H1 (cell line): ENCODE measurements around the gene TTC21A. TPM values are rescaled to one million over a fixed set of nuclear protein-coding genes. Genes with fewer than 3 reads are reported as not detected.

Experiments used
- CTCF ChIA-PET: fragments of 300-600 bp; sonication (Branson Sonifier 250); formaldehyde crosslinking; loops from one replicate; lab custom pipeline; 2021; ENCODE audit not compliant: partially characterized antibody; lab: Charles Lee
- POLR2A ChIA-PET: fragments of 300-600 bp; sonication (Branson Sonifier 250); formaldehyde crosslinking; loops from one replicate; lab custom pipeline; 2021; ENCODE audit warnings: inconsistent platforms; ENCODE audit not compliant: partially characterized antibody; lab: Charles Lee
- DNase-seq, 2 experiments: peaks; one replicate each; pipeline versions ENCODE4 v3.0.0 to v3.0.0-alpha.2; 2010 to 2022; ENCODE audit warnings: low spot score in 2 of 2, low read depth in 1 of 2, mixed read lengths in 1 of 2
- FAIRE-seq: peaks from 2 replicates; lab custom pipeline; 2011; peaks lifted over from hg19 to GRCh38; lab: Jason Lieb, UNC
- H2AFZ ChIP-seq: 2 replicates; pipeline ENCODE4 v1.8.1; 2012; ENCODE audit warnings: low read length, inconsistent platforms
- H2AK5ac ChIP-seq: 2 replicates; pipeline ENCODE4 v1.6.1; 2013; ENCODE audit warnings: low read depth, low read length
- H2BK120ac ChIP-seq: replicated peaks from 2 replicates; pipeline ENCODE3; 2013; ENCODE audit warnings: low read depth, low read length, inconsistent platforms
- H2BK12ac ChIP-seq: 2 replicates; pipeline ENCODE4 v1.6.1; 2013; ENCODE audit warnings: low read depth, low read length
- H2BK15ac ChIP-seq: 2 replicates; pipeline ENCODE4 v1.6.1; 2013; ENCODE audit warnings: low read length
- H2BK20ac ChIP-seq: 2 replicates; pipeline ENCODE4 v1.6.1; 2013; ENCODE audit warnings: low read length
- H2BK5ac ChIP-seq: 2 replicates; pipeline ENCODE4 v1.6.1; 2013; ENCODE audit warnings: low read depth, low read length
- H3K14ac ChIP-seq: 2 replicates; pipeline ENCODE4 v1.6.1; 2013; ENCODE audit warnings: inconsistent platforms; ENCODE audit not compliant: insufficient read length
- H3K18ac ChIP-seq: 2 replicates; pipeline ENCODE4 v1.6.1; 2013; ENCODE audit warnings: low read length; ENCODE audit errors: extremely low read depth
- H3K23ac ChIP-seq: 2 replicates; pipeline ENCODE4 v1.6.1; 2013; ENCODE audit warnings: inconsistent platforms; ENCODE audit not compliant: insufficient read length
- H3K23me2 ChIP-seq: 2 replicates; pipeline ENCODE4 v1.6.1; 2013; ENCODE audit warnings: low read depth, low read length
- H3K27ac ChIP-seq: 2 replicates; pipeline ENCODE4 v1.6.1; 2011; ENCODE audit warnings: low read depth, low read length, inconsistent platforms
- H3K27me3 ChIP-seq, 4 experiments: replicated peaks in 1 of 4; 1 replicate in 1 of 4; 2 replicates in 3 of 4; pipeline versions ENCODE4 v1.6.1 to v1.8.1; 2011 to 2013; ENCODE audit warnings: low read length in 3 of 4, mild to moderate bottlenecking in 3 of 4, inconsistent platforms in 2 of 4, mixed read lengths in 2 of 4, moderate library complexity in 1 of 4; ENCODE audit not compliant: control insufficient read depth in 3 of 4, insufficient read depth in 3 of 4; ENCODE audit errors: extremely low read depth in 1 of 4
- H3K36me3 ChIP-seq, 4 experiments: 2 replicates each; pipeline versions ENCODE4 v1.6.1 to v1.8.1; 2011 to 2013; ENCODE audit warnings: mild to moderate bottlenecking in 4 of 4, low read length in 3 of 4, moderate library complexity in 2 of 4, control low read depth in 1 of 4, inconsistent platforms in 1 of 4; ENCODE audit not compliant: insufficient read depth in 4 of 4, control insufficient read depth in 2 of 4
- H3K4ac ChIP-seq: replicated peaks from 2 replicates; pipeline ENCODE3; 2013; ENCODE audit warnings: low read length, low read depth, mixed read lengths, inconsistent platforms; ENCODE audit not compliant: insufficient read length
- H3K4me1 ChIP-seq, 4 experiments: replicated peaks in 1 of 4; 1 replicate in 1 of 4; 2 replicates in 3 of 4; pipeline versions ENCODE4 v1.6.1 to v1.8.1; 2011 to 2013; ENCODE audit warnings: low read length in 3 of 4, inconsistent platforms in 2 of 4, mixed read lengths in 1 of 4; ENCODE audit not compliant: insufficient read depth in 4 of 4, control insufficient read depth in 3 of 4
- H3K4me2 ChIP-seq, 2 experiments: 2 replicates each; pipeline versions ENCODE4 v1.6.1 to v1.8.1; 2011 to 2013; ENCODE audit warnings: low read depth in 2 of 2, low read length in 2 of 2, control low read depth in 1 of 2, inconsistent platforms in 1 of 2, mild to moderate bottlenecking in 1 of 2; ENCODE audit not compliant: insufficient read depth in 1 of 2
- H3K4me3 ChIP-seq, 4 experiments: fragments of 200-600, 300-600 bp in 1 of 4; sonication (generic), shearing (Covaris generic), sonication (Bioruptor Twin) in 1 of 4; 2 replicates each; pipeline versions ENCODE4 v1.5.1 to v1.8.1; 2011 to 2016; ENCODE audit warnings: low read length in 4 of 4, low read depth in 3 of 4, control low read depth in 2 of 4, inconsistent platforms in 2 of 4, mild to moderate bottlenecking in 2 of 4, mixed read lengths in 1 of 4, moderate library complexity in 1 of 4; ENCODE audit not compliant: insufficient read depth in 2 of 4; ENCODE audit errors: extremely low read depth in 1 of 4
- H3K56ac ChIP-seq: replicated peaks from 2 replicates; pipeline ENCODE3; 2013; ENCODE audit warnings: low read depth, mild to moderate bottlenecking, mixed read lengths, low read length, inconsistent platforms; ENCODE audit not compliant: insufficient read length
- H3K79me1 ChIP-seq: 2 replicates; pipeline ENCODE4 v1.6.1; 2013; ENCODE audit warnings: low read depth, low read length, control low read depth
- H3K79me2 ChIP-seq, 2 experiments: 2 replicates each; pipeline versions ENCODE4 v1.6.1 to v1.8.1; 2012 to 2013; ENCODE audit warnings: low read length in 2 of 2, mild to moderate bottlenecking in 2 of 2, inconsistent platforms in 1 of 2; ENCODE audit not compliant: insufficient read depth in 2 of 2, control insufficient read depth in 1 of 2
- H3K9ac ChIP-seq, 4 experiments: replicated peaks in 1 of 4; 1 replicate in 1 of 4; 2 replicates in 3 of 4; pipeline versions ENCODE4 v1.6.1 to v1.8.1; 2011 to 2013; ENCODE audit warnings: low read depth in 3 of 4, low read length in 3 of 4, control low read depth in 2 of 4, mild to moderate bottlenecking in 2 of 4, moderate library complexity in 2 of 4, inconsistent platforms in 1 of 4; ENCODE audit errors: extremely low read depth in 1 of 4
- H3K9me3 ChIP-seq, 2 experiments: 2 replicates each; pipeline versions ENCODE4 v1.6.1 to v1.8.1; 2012 to 2013; ENCODE audit warnings: mild to moderate bottlenecking in 2 of 2, moderate library complexity in 2 of 2, control low read depth in 1 of 2, inconsistent platforms in 1 of 2, low read depth in 1 of 2, low read length in 1 of 2, mixed read lengths in 1 of 2; ENCODE audit not compliant: insufficient read depth in 2 of 2
- H4K20me1 ChIP-seq, 2 experiments: replicated peaks in 1 of 2; 2 replicates each; pipeline versions ENCODE3 to v1.8.1; 2011 to 2013; ENCODE audit warnings: inconsistent platforms in 2 of 2, low read length in 2 of 2, mild to moderate bottlenecking in 1 of 2; ENCODE audit not compliant: insufficient read depth in 2 of 2, control insufficient read depth in 1 of 2
- H4K5ac ChIP-seq: 2 replicates; pipeline ENCODE4 v1.6.1; 2013; ENCODE audit warnings: low read length, low read depth, mixed read lengths, inconsistent platforms; ENCODE audit not compliant: insufficient read length
- H4K8ac ChIP-seq: 2 replicates; pipeline ENCODE4 v1.8.0; 2013; ENCODE audit warnings: mild to moderate bottlenecking, moderate library complexity, low read length, inconsistent platforms; ENCODE audit not compliant: insufficient read depth; ENCODE audit errors: extremely low read depth
- H4K91ac ChIP-seq: replicated peaks from 2 replicates; pipeline ENCODE3; 2013; ENCODE audit warnings: low read length, mixed read lengths, inconsistent platforms; ENCODE audit not compliant: insufficient read length
- EGR1 ChIP-seq: IDR thresholded peaks from 2 replicates; pipeline ENCODE4 v1.6.1; 2011; ENCODE audit warnings: low read depth, low read length, borderline replicate concordance
- KDM5A ChIP-seq: fragments of 200-600 bp; IDR thresholded peaks from 2 replicates; pipeline ENCODE4 v1.7.1; 2012; ENCODE audit warnings: mild to moderate bottlenecking, low read length, inconsistent platforms, mixed read lengths
- PHF8 ChIP-seq: fragments of 200-600 bp; sonication (generic); conservative IDR thresholded peaks from 2 replicates; pipeline ENCODE4 v1.7.1; 2012; ENCODE audit warnings: low read depth, mild to moderate bottlenecking, inconsistent platforms, low read length, moderate library complexity
- RAD21 ChIP-seq, 2 experiments: IDR thresholded peaks in 1 of 2; conservative IDR thresholded peaks in 1 of 2; 2 replicates each; pipeline ENCODE4 v1.6.1; 2011; ENCODE audit warnings: low read depth in 2 of 2, low read length in 2 of 2, improper control_type of control experiment in 1 of 2, inconsistent platforms in 1 of 2, mild to moderate bottlenecking in 1 of 2, moderate library complexity in 1 of 2
- WGBS, 2 experiments: shearing (Covaris generic) in 1 of 2; methylation state at CpG; one replicate each; pipeline versions ENCODE4 v1.1.6 to v1.1.7; 2013 to 2015; ENCODE audit warnings: low lambda C conversion rate in 2 of 2, mixed read lengths in 2 of 2, inconsistent platforms in 1 of 2, low coverage in 1 of 2, missing lambda C conversion rate in 1 of 2; ENCODE audit not compliant: insufficient replicate concordance in 2 of 2, insufficient coverage in 1 of 2, insufficient read length in 1 of 2; ENCODE audit errors: extremely low coverage in 1 of 2, missing lambda C conversion rate in 1 of 2; 5-methylcytosine and 5-hydroxymethylcytosine counted together
- polyA plus RNA-seq, 7 experiments: library from polyadenylated mRNA; depleted of rRNA in 3 of 7; stranded (reverse) in 5 of 7; unstranded in 2 of 7; fragments of >200 nt in 5 of 7; fragments of 200-250 nt in 2 of 7; gene quantifications; 1 replicate in 5 of 7; 2 replicates in 1 of 7; 4 replicates in 1 of 7; pipeline versions ENCODE4 v1.2.1 to v1.2.3, GENCODE V29; 2011 to 2013; ENCODE audit warnings: missing spikeins in 2 of 7, mixed read lengths in 2 of 7
- total RNA-seq: library from RNA; stranded (reverse); fragmentation: NEBNext Ultra II Directional; extraction: Animal tissue kit (Norgen Biotek cat#: 25700); gene quantifications from 2 replicates; pipeline ENCODE4 v1.2.1, GENCODE V29; 2021

TTC21A gene
- total and polyA plus RNA-seq, 2 of the 8 experiments (the other 6 are each of a cell fraction or from before 2014, with no cell fraction given): 2.3 to 2.8 TPM

DNA sequence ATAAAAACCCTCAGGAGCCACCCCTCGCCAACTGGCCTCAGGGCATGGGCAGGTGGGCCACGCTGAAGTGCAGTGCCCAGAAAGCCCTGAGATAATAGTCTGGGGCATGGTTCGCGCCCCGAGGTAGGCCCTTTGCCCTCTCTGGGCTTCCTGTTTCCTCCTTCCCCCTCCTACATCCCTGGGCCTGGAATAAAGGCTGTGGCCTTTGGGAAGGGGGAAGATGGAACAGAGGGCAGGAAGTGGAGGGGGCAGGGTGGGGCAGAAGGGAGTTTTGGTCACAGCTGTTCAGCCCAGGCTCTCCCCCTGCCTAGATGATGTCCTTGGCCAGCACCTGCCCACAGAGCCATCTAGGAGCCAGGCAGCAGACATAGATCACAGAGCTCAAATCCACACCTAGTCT lies 34.6 kb downstream of the TTC21A start:
- FAIRE-seq (no peak), DNase-seq (no peak)
- Histone ChIP-seq H2AK5ac (no peak overlapping the region), H3K23ac (no peak overlapping the region), H3K23me2 (no peaks in the 10 kb centered on the region; the same call in 1 of the 2 replicates), H3K56ac (no peak overlapping the region), H4K91ac (no peak overlapping the region), H2AFZ (no peak overlapping the region), H3K27me3 (no peaks in the 10 kb centered on the region), H3K18ac (no peak overlapping the region), H4K20me1 (peaks cover 0 to 19% of the 10 kb centered on the region in 2 experiments), H3K27ac (no peak overlapping the region), H3K9ac (no peak overlapping the region), H3K4ac (no peak overlapping the region), H2BK12ac (no peak overlapping the region), H4K8ac (no peak overlapping the region), H3K4me1 (peaks cover 0 to 5% (median 3%) of the 10 kb centered on the region in 4 experiments; a peak in 5 of 7 replicates), H2BK20ac (no peak overlapping the region), H3K4me3 (no peak overlapping the region), H2BK5ac (no peak overlapping the region), H3K79me2 (peaks cover 0 to 6% of the 10 kb centered on the region in 2 experiments; a peak in 1 of 4 replicates), H2BK120ac (no peak overlapping the region), H3K36me3 (peaks cover 14 to 45% (median 21%) of the 10 kb centered on the region in 4 experiments; a peak in 6 of 8 replicates), H3K79me1 (peaks cover 2% of the 10 kb centered on the region; the same call in 1 of the 2 replicates), H2BK15ac (no peak overlapping the region), H3K9me3 (no peaks in the 10 kb centered on the region), H3K4me2 (no peak overlapping the region), H3K14ac (no peak overlapping the region), H4K5ac (no peak overlapping the region)
- CTCF ChIA-PET: interaction anchor here (0.9 to 3.1 kb wide), 4 partner anchors 8 to 150 kb away, joined by 3 to 11 read pairs (median 6); no protein-coding TSS in a partner anchor
- POLR2A ChIA-PET: interaction anchor here (1.4 to 2.8 kb wide), 2 partner anchors 8 to 15 kb away, joined by 3 to 16 read pairs; no protein-coding TSS in a partner anchor
- 87% methylated on average over 5 of the region's 5 CpGs; no CpG with 5 or more reads in 1 of the 2 experiments for WGBS, 2 experiments
- no peak for TF ChIP-seq EGR1
- TF ChIP-seq KDM5A: no peak
- no peak for TF ChIP-seq PHF8
- no peak for TF ChIP-seq RAD21 (IDR thresholded peaks at IDR 0.05 in 1 of 2, conservative IDR thresholded peaks at IDR 0.05 in 1 of 2; ENCODE audit: low read depth in 2 of 2, low read length in 2 of 2)
